ENCODE results near the gene PTPRK.

Gene PTPRK

DNA sequence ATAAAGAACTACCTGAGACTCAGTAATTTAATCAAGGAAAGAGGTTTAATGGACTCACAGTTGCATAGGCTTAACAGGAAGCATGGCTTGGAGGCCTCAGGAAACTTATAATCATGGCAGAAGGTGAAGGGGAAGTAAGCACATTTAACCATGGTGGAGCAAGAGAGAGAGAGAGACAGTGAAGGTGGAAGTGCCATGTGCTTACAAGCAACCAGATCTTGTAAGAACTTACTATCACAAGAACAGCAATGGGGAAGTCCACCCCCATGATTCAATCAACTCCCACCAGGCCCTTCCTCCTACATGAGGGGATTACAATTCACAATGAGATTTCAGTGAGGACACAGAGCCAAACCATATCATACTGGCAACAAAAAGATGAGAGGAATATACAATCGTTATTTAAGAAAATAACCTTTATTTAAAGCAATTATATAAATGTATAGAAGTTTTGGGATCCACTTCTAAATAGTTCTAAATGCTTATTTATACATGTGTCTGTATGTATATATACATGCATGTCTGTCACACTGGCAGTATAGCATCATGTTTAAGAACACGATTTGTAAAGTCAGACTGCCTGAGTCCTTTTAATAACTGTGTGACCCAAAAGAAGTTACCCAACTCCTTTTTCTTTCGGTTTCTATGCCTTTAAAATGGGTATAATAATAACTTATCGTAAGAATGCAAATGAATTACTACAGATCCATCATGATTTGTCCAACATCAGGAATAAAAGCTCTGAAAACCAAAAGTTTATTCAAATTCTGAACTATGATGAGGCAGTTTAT lies 363.9 kb downstream of the PTPRK start:
- H3K4me3 ChIP-seq (ENCODE audit: low read length) = no peak overlapping the region
- no peak for TF ChIP-seq ZNF274 (IDR thresholded peaks at IDR 0.05; ENCODE audit: low read depth, low read length)

DNA sequence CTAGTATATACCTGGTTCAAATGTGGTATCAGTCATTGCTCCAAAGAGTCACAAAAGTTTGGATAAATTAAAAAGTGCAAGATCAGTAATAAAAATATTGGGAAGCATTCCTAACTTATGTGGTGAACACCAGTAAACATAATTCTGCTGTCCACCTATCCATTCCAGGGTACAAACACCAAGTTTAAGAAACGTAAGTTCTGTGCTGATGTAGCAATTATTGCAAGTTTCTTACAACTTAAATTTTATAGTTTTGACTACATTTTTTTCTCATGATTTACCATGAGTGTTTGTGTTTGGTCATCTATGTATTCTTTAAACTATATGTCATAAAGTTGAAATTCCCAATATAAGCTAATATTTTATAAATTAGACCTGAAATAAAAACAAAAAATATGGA lies 364.6 kb downstream of the PTPRK start:
- no peak overlapping the region for H3K4me3 ChIP-seq (ENCODE audit: low read length)
- TF ChIP-seq ZNF274 (IDR thresholded peaks at IDR 0.05; ENCODE audit: low read depth, low read length) = no peak

DNA sequence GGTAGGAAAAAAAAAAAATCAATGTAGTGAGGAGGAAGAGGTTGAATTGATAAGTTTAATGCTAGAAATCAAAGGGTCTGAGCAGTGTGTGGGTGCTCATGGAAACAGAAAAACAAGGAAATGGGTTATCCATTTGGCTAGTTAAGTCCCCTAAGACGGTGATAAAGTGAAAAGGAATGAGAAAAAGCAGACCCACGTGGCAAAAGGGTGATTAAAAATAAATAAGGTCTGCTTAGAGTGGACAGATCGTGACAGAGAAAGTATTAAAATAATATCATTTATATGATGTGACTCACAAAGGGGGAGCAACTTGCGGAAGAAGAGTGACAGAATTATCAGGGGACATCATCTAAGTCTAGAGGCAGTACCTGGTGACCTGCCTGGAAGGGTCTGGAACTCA lies 367.8 kb downstream of the PTPRK start:
- no peak overlapping the region for H3K4me3 ChIP-seq (ENCODE audit: low read length)
- no peak for TF ChIP-seq ZNF274 (IDR thresholded peaks at IDR 0.05; ENCODE audit: low read depth, low read length)

DNA sequence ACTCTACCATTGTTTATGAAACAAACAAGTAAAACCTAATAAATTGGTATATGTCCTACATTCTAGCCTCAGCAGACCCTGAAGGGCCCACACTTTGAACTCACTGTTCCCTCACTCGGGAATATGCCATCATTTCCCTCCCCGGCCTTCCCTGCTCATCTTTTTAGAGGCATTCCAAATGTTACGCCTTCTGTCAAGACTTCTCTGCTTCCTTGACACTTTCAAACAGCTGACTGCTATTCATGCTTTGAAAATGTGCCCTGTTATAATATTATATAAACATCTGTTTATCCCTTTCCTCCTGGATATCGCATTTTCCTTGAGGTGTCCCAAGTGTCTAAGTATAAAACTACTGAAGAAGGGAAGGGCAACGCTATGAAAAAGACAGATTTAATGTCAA lies 370.0 kb downstream of the PTPRK start:
- no peak for TF ChIP-seq ZNF274 (IDR thresholded peaks at IDR 0.05; ENCODE audit: low read depth, low read length)
- H3K4me3 ChIP-seq (ENCODE audit: low read length) = no peak overlapping the region

DNA sequence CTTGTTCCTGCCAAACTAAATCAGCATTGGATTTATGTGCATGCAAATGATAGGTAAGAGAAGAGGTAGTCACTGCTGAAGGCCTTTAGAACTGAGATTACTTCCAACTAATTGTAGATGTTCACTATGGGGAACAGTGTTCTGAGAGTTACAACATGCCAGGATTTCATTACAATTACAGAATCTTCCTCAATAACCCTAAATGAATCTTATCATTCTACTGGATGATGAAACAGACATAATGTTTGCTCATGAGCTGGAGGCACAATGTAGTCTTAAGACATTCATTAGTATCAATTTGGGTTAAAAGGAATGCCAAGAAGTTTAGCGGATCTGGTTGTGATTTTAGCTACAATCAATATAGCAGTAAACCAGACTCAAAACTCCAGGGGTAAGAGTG lies 370.6 kb downstream of the PTPRK start:
- TF ChIP-seq ZNF274 (IDR thresholded peaks at IDR 0.05; ENCODE audit: low read depth, low read length) = no peak
- H3K4me3 ChIP-seq (ENCODE audit: low read length) = no peak overlapping the region

DNA sequence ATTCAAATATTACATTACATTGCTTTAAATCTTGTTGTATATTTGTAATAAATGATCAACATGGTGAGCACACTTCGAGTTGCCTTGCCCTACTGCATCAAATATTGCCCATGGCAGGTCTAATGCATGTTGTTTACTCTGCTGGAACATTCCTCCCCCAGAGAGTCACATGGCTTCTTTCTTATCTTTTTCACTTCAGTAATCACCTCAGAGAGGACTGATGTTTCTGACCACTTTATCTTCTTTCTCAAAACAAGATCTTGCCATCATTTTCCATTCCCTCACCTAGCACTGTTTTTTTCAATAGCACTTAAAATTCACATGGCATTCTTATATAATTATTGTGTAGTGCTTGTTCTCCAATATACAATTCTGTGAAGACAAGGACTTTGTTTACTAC lies 376.1 kb downstream of the PTPRK start:
- no peak for TF ChIP-seq ZNF274 (IDR thresholded peaks at IDR 0.05; ENCODE audit: low read depth, low read length)
- H3K4me3 ChIP-seq (ENCODE audit: low read length) = no peak overlapping the region

DNA sequence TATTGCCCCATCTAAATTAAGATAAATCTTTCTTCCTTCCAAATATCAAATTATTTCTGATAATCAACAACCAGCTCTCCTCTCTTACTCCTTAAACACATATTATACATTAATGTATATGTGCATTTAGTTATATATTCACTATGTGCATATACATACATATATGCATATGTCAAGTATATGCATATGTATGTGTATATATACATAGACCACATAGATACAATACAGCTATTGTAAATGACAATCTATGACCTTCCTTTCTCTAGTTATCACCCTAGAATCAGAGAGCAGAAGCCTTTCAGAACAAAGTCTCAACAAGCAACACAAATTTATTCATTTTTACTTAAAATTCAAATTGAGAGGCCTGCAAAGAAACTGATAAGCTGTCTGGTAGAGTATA lies 378.5 kb downstream of the PTPRK start:
- no peak for TF ChIP-seq ZNF274 (IDR thresholded peaks at IDR 0.05; ENCODE audit: low read depth, low read length)
- H3K4me3 ChIP-seq (ENCODE audit: low read length) = no peak overlapping the region

DNA sequence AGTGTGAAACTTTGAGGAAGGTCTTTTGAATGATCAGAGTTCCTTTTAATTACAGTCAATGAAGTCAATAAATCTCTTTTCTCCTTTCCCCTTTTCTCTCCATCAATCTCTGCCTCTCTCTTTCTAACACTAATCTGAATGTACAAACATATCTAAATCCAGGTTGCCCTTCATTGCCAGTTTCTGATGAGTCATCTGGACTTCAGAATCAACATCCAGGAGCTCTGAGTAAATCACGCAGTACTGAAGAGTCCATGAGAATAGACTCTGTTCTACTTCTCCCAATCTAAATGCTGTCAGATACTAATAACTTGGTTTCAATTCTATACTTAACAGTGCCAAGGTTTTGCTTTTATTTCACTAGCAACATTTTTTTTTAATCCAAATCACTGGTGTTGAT lies 380.9 kb downstream of the PTPRK start:
- no peak overlapping the region for H3K4me3 ChIP-seq (ENCODE audit: low read length)
- no peak for TF ChIP-seq ZNF274 (IDR thresholded peaks at IDR 0.05; ENCODE audit: low read depth, low read length)

DNA sequence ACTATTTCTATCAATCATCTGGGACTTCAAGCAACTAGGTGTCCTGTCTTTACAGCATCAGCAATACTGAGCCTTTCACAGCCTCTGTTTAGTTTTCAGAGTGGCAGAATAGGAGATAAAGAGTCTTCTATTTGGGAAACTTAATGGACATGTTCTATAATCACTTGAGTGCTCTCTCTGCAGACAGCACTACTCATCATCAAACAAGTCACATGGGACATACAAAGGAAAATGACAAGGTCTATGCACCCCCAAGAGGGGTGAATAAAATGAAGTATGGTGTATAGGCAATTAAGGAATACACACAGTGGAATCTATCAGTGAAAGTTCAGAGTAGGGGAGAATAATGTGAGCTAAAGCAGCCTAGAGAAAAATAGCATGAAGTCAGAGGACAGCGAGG lies 381.7 kb downstream of the PTPRK start:
- H3K4me3 ChIP-seq (ENCODE audit: low read length) = no peak overlapping the region
- TF ChIP-seq ZNF274 (IDR thresholded peaks at IDR 0.05; ENCODE audit: low read depth, low read length) = no peak

DNA sequence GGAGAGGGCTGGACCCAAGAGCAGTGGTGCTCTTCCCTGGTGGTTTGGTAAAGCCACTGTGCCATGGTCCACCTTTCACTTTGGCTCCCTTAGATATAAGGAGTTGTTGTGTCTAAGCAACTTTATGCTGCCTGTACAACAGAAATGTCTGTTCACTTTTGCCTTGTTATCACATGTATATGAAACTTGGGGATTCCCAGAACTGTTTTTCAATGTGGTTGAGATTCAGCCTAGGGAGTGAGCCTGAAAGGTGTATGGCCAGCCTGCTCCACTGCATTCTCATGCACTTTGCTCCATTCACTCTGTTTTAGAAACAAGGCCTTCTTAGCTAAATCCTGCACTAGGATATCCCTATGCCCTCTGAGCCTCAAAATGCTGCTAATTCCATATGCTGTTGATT lies 385.1 kb downstream of the PTPRK start:
- no peak overlapping the region for H3K4me3 ChIP-seq (ENCODE audit: low read length)
- no peak for TF ChIP-seq ZNF274 (IDR thresholded peaks at IDR 0.05; ENCODE audit: low read depth, low read length)

DNA sequence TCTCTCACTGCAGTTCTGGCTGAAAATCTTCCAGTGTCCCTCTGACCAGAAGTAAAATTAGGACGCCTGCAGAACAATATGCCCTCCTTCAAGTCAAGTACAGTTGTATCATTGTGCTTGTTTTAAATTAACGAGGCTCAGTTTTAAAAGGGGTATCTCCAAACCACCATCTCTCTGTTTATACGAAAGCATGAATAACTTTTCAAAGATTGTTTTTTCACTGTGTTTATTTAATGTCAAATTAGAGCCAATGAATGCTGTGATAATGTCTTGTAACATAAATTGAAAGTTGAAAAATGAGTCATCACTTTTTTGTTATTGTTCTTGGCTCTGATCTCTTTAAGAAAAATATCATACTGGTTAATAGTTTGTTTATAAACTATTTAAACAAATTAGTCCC lies 388.8 kb downstream of the PTPRK start:
- no peak overlapping the region for H3K4me3 ChIP-seq (ENCODE audit: low read length)
- TF ChIP-seq ZNF274 (IDR thresholded peaks at IDR 0.05; ENCODE audit: low read depth, low read length) = no peak

DNA sequence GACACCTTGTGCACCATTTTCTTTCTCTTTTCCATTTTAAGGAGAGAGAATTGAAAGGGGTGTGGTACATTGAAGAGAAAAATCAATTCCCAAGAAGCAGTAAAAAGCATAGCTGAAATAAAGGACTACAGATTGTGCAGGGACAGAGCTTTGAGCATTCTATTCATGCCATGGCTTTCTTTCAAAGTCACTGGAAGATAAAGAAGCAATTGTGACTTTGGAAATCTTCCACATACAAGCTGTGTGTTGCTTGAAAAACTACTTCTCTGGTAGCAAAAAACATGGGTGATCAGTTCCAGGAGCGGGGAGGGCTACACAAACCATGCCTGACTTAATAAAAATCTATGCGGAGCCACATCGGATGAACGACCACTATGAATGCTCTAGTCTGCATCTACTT lies 389.4 kb downstream of the PTPRK start:
- H3K4me3 ChIP-seq (ENCODE audit: low read length) = no peak overlapping the region

DNA sequence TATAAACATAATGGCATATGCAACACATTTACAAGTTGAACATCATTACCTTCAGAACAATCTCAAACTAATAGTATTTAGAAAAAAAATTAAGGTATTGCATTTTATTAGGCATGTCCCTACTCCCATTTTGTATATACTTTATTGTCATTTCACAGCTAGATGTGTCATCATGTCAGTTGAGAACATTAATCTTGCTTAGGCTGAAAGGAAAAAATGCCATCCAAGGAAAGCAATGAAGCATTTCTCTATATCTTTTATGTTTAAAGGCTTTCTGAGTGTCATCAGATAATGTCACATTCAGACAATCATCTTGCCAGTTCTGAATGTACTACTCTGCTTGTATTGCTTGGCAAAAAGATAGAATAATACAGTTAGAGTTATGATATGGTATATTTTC lies 390.7 kb downstream of the PTPRK start:
- H3K4me3 ChIP-seq (ENCODE audit: low read length) = no peak overlapping the region
- no peak for TF ChIP-seq ZNF274 (IDR thresholded peaks at IDR 0.05; ENCODE audit: low read depth, low read length)

More for the DNA sequence above, 389.4 kb downstream of the PTPRK start:
- TF ChIP-seq ZNF274 (IDR thresholded peaks at IDR 0.05; ENCODE audit: low read depth, low read length) = no peak

DNA sequence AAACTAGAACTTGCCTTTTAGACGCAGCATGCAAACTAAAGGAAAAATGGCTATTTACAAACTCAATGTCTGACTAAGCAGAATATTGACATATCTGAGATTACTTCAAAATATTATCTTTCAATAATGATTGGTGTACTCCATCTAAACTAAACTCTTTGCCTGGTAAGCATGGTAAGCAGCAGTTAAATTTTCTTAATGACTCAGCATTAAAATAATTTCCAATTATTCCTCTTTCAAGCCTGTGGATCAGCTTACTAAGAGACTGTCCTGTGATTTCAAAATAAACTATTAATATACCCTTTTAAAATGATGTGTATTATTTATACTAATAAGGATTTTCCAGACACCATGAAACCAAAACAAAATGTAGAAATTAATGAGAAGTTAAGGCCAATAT lies 392.7 kb downstream of the PTPRK start:
- no peak overlapping the region for H3K4me3 ChIP-seq (ENCODE audit: low read length)
- no peak for TF ChIP-seq ZNF274 (IDR thresholded peaks at IDR 0.05; ENCODE audit: low read depth, low read length)

DNA sequence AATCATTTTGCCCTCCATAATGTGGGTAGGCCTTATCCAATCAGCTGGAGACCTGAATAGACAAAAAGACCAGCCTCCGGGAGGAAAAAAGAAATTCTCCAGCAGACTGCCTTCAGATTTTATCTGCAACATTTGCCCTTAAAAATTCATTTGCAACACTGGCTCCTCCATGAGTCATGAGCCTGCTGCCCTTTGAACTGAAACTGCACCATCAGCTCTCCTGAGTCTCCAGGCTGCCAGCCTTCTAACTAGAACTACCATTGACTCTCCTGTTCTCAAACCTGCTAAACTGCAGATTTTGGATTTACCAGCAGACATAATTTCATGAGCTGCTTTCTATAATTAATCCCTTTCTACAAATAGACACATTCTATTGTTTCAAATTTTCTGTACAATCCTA lies 395.7 kb downstream of the PTPRK start:
- no peak for TF ChIP-seq ZNF274 (IDR thresholded peaks at IDR 0.05; ENCODE audit: low read depth, low read length)
- H3K4me3 ChIP-seq (ENCODE audit: low read length) = no peak overlapping the region

DNA sequence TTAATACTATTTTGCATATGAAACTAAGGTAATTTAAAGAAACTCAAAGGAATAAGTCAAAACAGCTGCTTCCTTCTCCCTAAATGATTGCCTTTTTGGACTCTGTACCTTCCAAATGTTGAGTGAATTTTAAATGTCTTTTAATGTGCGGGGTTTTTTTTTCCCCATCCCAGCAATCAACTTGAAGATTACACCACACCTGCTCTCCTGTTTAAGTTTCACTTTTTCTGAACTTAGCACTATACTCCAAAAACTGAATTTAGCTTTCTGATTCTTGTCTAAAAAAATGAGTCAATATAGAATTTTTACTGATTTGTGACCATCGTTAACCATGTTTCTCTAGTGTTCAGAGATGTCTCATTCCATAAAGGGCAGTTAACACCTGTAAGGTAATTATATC lies 398.8 kb downstream of the PTPRK start:
- no peak for TF ChIP-seq ZNF274 (IDR thresholded peaks at IDR 0.05; ENCODE audit: low read depth, low read length)
- no peak overlapping the region for H3K4me3 ChIP-seq (ENCODE audit: low read length)
